ENCODE measurements around the gene APBA2. TPM values are rescaled to one million over a fixed set of nuclear protein-coding genes. Genes with fewer than 3 reads are reported as not detected.

APBA2 gene
- total RNA-seq, 2 donors from 2014 or later = 0.47 to 0.48 TPM

- Histone ChIP-seq H3K27me3 (no peaks in the 10 kb centered on the region), H3K9me3 (no peaks in the 10 kb centered on the region), H3K4me1 (peaks cover 0 to 4% of the 10 kb centered on the region in 2 donors), H3K27ac (no peak overlapping the region), H3K36me3 (no peaks in the 10 kb centered on the region), H3K4me3 (no peak overlapping the region)
- no peak for TF ChIP-seq CTCF (IDR thresholded peaks at IDR 0.05)
- DNase-seq (ENCODE audit: low spot score) = no peak
Measured at GRCh38 chr15:29134641-29135308, 249.0 kb downstream of the APBA2 start.

GRCh38 chr15:29135309-29135657 lies 249.5 kb downstream of the APBA2 start:
- Histone ChIP-seq H3K9me3 (no peaks in the 10 kb centered on the region), H3K4me3 (no peak overlapping the region), H3K36me3 (no peaks in the 10 kb centered on the region), H3K27me3 (no peaks in the 10 kb centered on the region), H3K4me1 (peaks cover 0 to 9% of the 10 kb centered on the region in 2 donors), H3K27ac (no peak overlapping the region)
- no peak for DNase-seq (ENCODE audit: low spot score)
- no peak for TF ChIP-seq CTCF (IDR thresholded peaks at IDR 0.05)

- Histone ChIP-seq H3K27ac (no peak overlapping the region), H3K9me3 (no peaks in the 10 kb centered on the region), H3K4me1 (peaks cover 0 to 10% of the 10 kb centered on the region in 2 donors), H3K36me3 (no peaks in the 10 kb centered on the region), H3K4me3 (no peak overlapping the region), H3K27me3 (no peaks in the 10 kb centered on the region)
- TF ChIP-seq CTCF (IDR thresholded peaks at IDR 0.05) = no peak
- no peak for DNase-seq (ENCODE audit: low spot score)
Measured at GRCh38 chr15:29135702-29136646, 250.2 kb downstream of the APBA2 start.

GRCh38 chr15:29138260-29138659 lies 252.5 kb downstream of the APBA2 start:
- H3K27ac ChIP-seq = no peak overlapping the region
- no peak for TF ChIP-seq CTCF (IDR thresholded peaks at IDR 0.05)
- DNase-seq (ENCODE audit: low spot score) = no peak
- peaks cover 0 to 10% of the 10 kb centered on the region in 2 donors for H3K4me1 ChIP-seq
- no peaks in the 10 kb centered on the region for H3K9me3 ChIP-seq
- no peaks in the 10 kb centered on the region for H3K36me3 ChIP-seq
- no peaks in the 10 kb centered on the region for H3K27me3 ChIP-seq
- H3K4me3 ChIP-seq = no peak overlapping the region

GRCh38 chr15:29139072-29139471 lies 253.3 kb downstream of the APBA2 start:
- Histone ChIP-seq H3K27me3 (no peaks in the 10 kb centered on the region), H3K36me3 (no peaks in the 10 kb centered on the region), H3K9me3 (no peaks in the 10 kb centered on the region), H3K4me3 (no peak overlapping the region), H3K27ac (no peak overlapping the region), H3K4me1 (peaks cover 0 to 10% of the 10 kb centered on the region in 2 donors)
- no peak for TF ChIP-seq CTCF (IDR thresholded peaks at IDR 0.05)
- no peak for DNase-seq (ENCODE audit: low spot score)

All from right atrium auricular region (tissue), 2 donors.